Measurements from ENCODE around the gene EPHB3.

- TF ChIP-seq POLR2AphosphoS5 (IDR thresholded peaks at IDR 0.05; ENCODE audit: insufficient read depth, low read depth, low read length) (no peak), CTCF (IDR thresholded peaks at IDR 0.05; ENCODE audit: extremely low read depth in 1 of 2, insufficient read depth in 1 of 2, low read depth in 1 of 2, low read length in 2 of 2) (no peak), EZH2 (IDR thresholded peaks at IDR 0.05; ENCODE audit: borderline replicate concordance, low read depth, low read length, severe bottlenecking) (no peak)
Measured at GRCh38 chr3:184571750-184572377, 10.3 kb downstream of the EPHB3 start.

Measured in endothelial cell of umbilical vein (primary cell).